H1 (cell line): Measurements from ENCODE around the gene BUD13. TPM values are rescaled to one million over a fixed set of nuclear protein-coding genes. Genes with fewer than 3 reads are reported as not detected.

Source experiments
- ASH2L ChIP-seq: fragments of 200-600, 300-600 bp; sonication (generic); IDR thresholded peaks from one replicate; pipeline ENCODE4 v1.7.1; 2017; ENCODE audit warnings: low read length
- BCL11A ChIP-seq, 2 experiments: IDR thresholded peaks; one replicate each; pipeline ENCODE4 v1.6.1; 2011; ENCODE audit warnings: low read depth in 2 of 2, low read length in 2 of 2, mild to moderate bottlenecking in 2 of 2
- BRCA1 ChIP-seq: IDR thresholded peaks from 2 replicates; pipeline ENCODE4 v1.6.1; 2012; ENCODE audit warnings: low read depth, low read length, improper control_type of control experiment
- CREB1 ChIP-seq: IDR thresholded peaks from 2 replicates; pipeline ENCODE4 v1.6.1; 2012; ENCODE audit warnings: inconsistent platforms
- CTCF ChIP-seq, 3 experiments: IDR thresholded peaks; 1 replicate in 2 of 3; 2 replicates in 1 of 3; pipeline versions ENCODE4 v1.5.1 to v1.6.1; 2011; ENCODE audit warnings: low read length in 3 of 3, mild to moderate bottlenecking in 3 of 3, inconsistent platforms in 2 of 3, low read depth in 1 of 3, moderate library complexity in 1 of 3; ENCODE audit not compliant: insufficient read depth in 1 of 3; ENCODE audit errors: control extremely low read depth in 1 of 3
- E2F6 ChIP-seq: IDR thresholded peaks from 2 replicates; pipeline ENCODE4 v1.6.1; 2012; ENCODE audit warnings: inconsistent platforms
- EGR1 ChIP-seq: IDR thresholded peaks from 2 replicates; pipeline ENCODE4 v1.6.1; 2011; ENCODE audit warnings: low read depth, low read length, borderline replicate concordance
- FOSL1 ChIP-seq: IDR thresholded peaks from 2 replicates; pipeline ENCODE4 v1.6.1; 2011; ENCODE audit warnings: mild to moderate bottlenecking, low read depth, low read length, moderate library complexity; ENCODE audit not compliant: insufficient read depth
- GTF2F1 ChIP-seq: IDR thresholded peaks from 2 replicates; pipeline ENCODE4 v1.6.1; 2012; ENCODE audit warnings: low read depth, low read length, improper control_type of control experiment, borderline replicate concordance
- HDAC2 ChIP-seq, 2 experiments: fragments of 300-600 bp in 1 of 2; sonication (generic) in 1 of 2; IDR thresholded peaks; 2 replicates each; pipeline ENCODE4 v1.6.1; 2011 to 2012; ENCODE audit warnings: low read depth in 2 of 2, low read length in 2 of 2, mild to moderate bottlenecking in 2 of 2, moderate library complexity in 2 of 2, borderline replicate concordance in 1 of 2, inconsistent platforms in 1 of 2
- MAX ChIP-seq: IDR thresholded peaks from 2 replicates; pipeline ENCODE4 v1.6.1; 2012; ENCODE audit warnings: inconsistent platforms
- NANOG ChIP-seq: IDR thresholded peaks from 2 replicates; pipeline ENCODE4 v1.6.1; 2011; ENCODE audit warnings: low read length, low read depth, mild to moderate bottlenecking, inconsistent platforms; ENCODE audit not compliant: insufficient read depth, poor library complexity, severe bottlenecking
- PHF8 ChIP-seq: fragments of 200-600 bp; sonication (generic); conservative IDR thresholded peaks from 2 replicates; pipeline ENCODE4 v1.7.1; 2012; ENCODE audit warnings: low read depth, mild to moderate bottlenecking, inconsistent platforms, low read length, moderate library complexity
- POLR2A ChIP-seq, 2 experiments: IDR thresholded peaks; 1 replicate in 1 of 2; 2 replicates in 1 of 2; pipeline ENCODE4 v1.6.1; 2011; ENCODE audit warnings: low read depth in 2 of 2, low read length in 2 of 2, mild to moderate bottlenecking in 2 of 2; ENCODE audit errors: control extremely low read depth in 1 of 2
- POU5F1 ChIP-seq: IDR thresholded peaks from 2 replicates; pipeline ENCODE4 v1.6.1; 2011; ENCODE audit warnings: low read depth, mild to moderate bottlenecking, low read length, moderate library complexity
- RBBP5 ChIP-seq: IDR thresholded peaks from 2 replicates; pipeline ENCODE4 v1.7.1; 2012; ENCODE audit warnings: low read depth, mild to moderate bottlenecking, inconsistent platforms, low read length, moderate library complexity, borderline replicate concordance
- SIN3A ChIP-seq, 2 experiments: IDR thresholded peaks in 1 of 2; conservative IDR thresholded peaks in 1 of 2; 2 replicates each; pipeline ENCODE4 v1.6.1; 2011 to 2012; ENCODE audit warnings: low read length in 2 of 2, improper control_type of control experiment in 1 of 2, low read depth in 1 of 2, mild to moderate bottlenecking in 1 of 2
- SIRT6 ChIP-seq: IDR thresholded peaks from one replicate; pipeline ENCODE4 v1.7.1; 2012; ENCODE audit warnings: low read length, inconsistent platforms
- SIX5 ChIP-seq: IDR thresholded peaks from 2 replicates; pipeline ENCODE4 v1.6.1; 2011; ENCODE audit warnings: mild to moderate bottlenecking, low read depth, low read length
- SP4 ChIP-seq: IDR thresholded peaks from 2 replicates; pipeline ENCODE4 v1.6.1; 2012; ENCODE audit warnings: low read length, inconsistent platforms
- TBP ChIP-seq: IDR thresholded peaks from 2 replicates; pipeline ENCODE4 v1.6.1; 2011; ENCODE audit warnings: low read depth, low read length, improper control_type of control experiment
- polyA plus RNA-seq, 7 experiments: library from polyadenylated mRNA; depleted of rRNA in 3 of 7; stranded (reverse) in 5 of 7; unstranded in 2 of 7; fragments of >200 nt in 5 of 7; fragments of 200-250 nt in 2 of 7; gene quantifications; 1 replicate in 5 of 7; 2 replicates in 1 of 7; 4 replicates in 1 of 7; pipeline versions ENCODE4 v1.2.1 to v1.2.3, GENCODE V29; 2011 to 2013; ENCODE audit warnings: missing spikeins in 2 of 7, mixed read lengths in 2 of 7
- total RNA-seq: library from RNA; stranded (reverse); fragmentation: NEBNext Ultra II Directional; extraction: Animal tissue kit (Norgen Biotek cat#: 25700); gene quantifications from 2 replicates; pipeline ENCODE4 v1.2.1, GENCODE V29; 2021

BUD13 gene
- total and polyA plus RNA-seq, 2 of the 8 experiments (the other 6 are each of a cell fraction or from before 2014, with no cell fraction given): 24.8 to 27.2 TPM

GRCh38 chr11:116772443-116773202 is at the start of gene BUD13 (continued):
- peak; percentile 47; the same call in 1 of the 2 replicates for TF ChIP-seq FOSL1
- no peak for TF ChIP-seq GTF2F1
- peak; percentile 98; the same call in 1 of the 2 replicates for TF ChIP-seq RBBP5
- no peak; the same call in none of the 2 replicates for TF ChIP-seq TBP
- TF ChIP-seq POU5F1: no peak
- TF ChIP-seq BRCA1: no peak
- TF ChIP-seq EGR1: peak; percentile 59; the same call in 1 of the 2 replicates
- peak; percentile 79 for TF ChIP-seq E2F6
- TF ChIP-seq CREB1: peak; percentile 68
- peak; percentile 99 for TF ChIP-seq ASH2L
- TF ChIP-seq SIRT6: no peak
- peak; percentile 36; the same call in 1 of the 2 replicates for TF ChIP-seq SP4
- TF ChIP-seq HDAC2 (IDR thresholded peaks at IDR 0.05; ENCODE audit: borderline replicate concordance in 1 of 2, low read depth in 2 of 2, low read length in 2 of 2): peak in 1 of 2 experiments; percentile 8; a peak in 2 of 4 replicates
- TF ChIP-seq PHF8: peak; percentile 94
- TF ChIP-seq NANOG: no peak
- peak; percentile 71 to 88; a peak in 2 of 4 replicates for TF ChIP-seq SIN3A (conservative IDR thresholded peaks at IDR 0.05 in 1 of 2, IDR thresholded peaks at IDR 0.05 in 1 of 2; ENCODE audit: low read depth in 1 of 2, low read length in 2 of 2)
- TF ChIP-seq SIX5: no peak
- no peak for TF ChIP-seq CTCF (IDR thresholded peaks at IDR 0.05; ENCODE audit: control extremely low read depth in 1 of 3, insufficient read depth in 1 of 3, low read depth in 1 of 3, low read length in 3 of 3)
- TF ChIP-seq POLR2A (IDR thresholded peaks at IDR 0.05; ENCODE audit: control extremely low read depth in 1 of 2, low read depth in 2 of 2, low read length in 2 of 2): peak; percentile 20 to 96
- peak; percentile 69; the same call in 1 of the 2 replicates for TF ChIP-seq MAX
- TF ChIP-seq BCL11A (IDR thresholded peaks at IDR 0.05; ENCODE audit: low read depth in 2 of 2, low read length in 2 of 2): no peak
